GM13976 (cell line): Measurements from ENCODE around the gene IQCK.

Experiments
- DNase-seq: peaks from one replicate; pipeline ENCODE4 v3.0.0; 2012; ENCODE audit warnings: low spot score
- CTCF ChIP-seq: IDR thresholded peaks from 2 replicates; pipeline ENCODE4 v1.5.1; 2012; ENCODE audit warnings: borderline replicate concordance, mild to moderate bottlenecking; ENCODE audit not compliant: insufficient read depth; ENCODE audit errors: extremely low read depth, missing control alignments, control extremely low read depth
- in situ Hi-C: fragments of 300-500 bp; cut with MboI; formaldehyde crosslinking; loops from one replicate; pipeline ENCODE4 v1.12.0; 2022; ENCODE audit warnings: low sequenced_read_pairs, mixed read lengths, inconsistent platforms; ENCODE audit not compliant: unreplicated experiment

Gene IQCK

GRCh38 chr16:19681637-19682036, 36.4 kb upstream of the IQCK start:
- TF ChIP-seq CTCF, result no peak
- in situ Hi-C loops, result no loop called here
- no peak for DNase-seq

DNA sequence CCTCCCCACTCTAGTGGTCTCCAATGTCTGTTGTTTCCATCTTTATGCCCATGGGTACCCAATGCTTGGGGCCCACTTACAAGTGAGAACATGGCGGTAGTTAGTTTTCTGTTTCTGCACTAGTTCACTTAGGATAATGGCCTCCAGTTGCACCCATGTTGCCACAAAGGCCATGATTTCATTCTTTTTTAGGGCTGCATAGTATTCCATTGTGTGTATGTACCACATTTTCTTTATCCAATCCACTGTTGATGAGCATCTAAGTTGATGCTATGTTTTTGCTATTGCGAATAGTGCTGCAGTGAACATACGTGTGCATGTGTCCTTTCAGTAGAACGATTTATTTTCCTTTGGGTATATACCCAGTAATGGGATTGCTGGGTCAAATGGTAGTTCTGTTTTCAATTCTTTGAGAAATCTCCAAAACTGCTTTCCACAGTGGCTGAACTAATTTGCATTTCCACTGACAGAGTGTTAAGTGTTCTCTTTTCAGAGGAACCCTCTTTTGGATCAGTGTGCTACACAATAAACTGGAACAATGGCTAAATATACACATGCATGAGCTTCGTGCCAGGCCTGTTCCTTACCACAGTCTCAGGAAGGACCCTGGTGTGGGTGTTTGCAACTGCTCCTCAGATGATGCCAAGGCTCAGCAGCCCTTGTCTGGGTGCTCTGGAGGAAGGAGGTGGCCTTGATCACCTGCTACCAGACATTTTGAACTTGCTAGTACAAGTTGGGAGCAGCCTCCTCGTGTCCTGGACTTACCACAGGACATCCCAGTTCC, 34.4 kb upstream of the IQCK start:
- no peak for DNase-seq
- TF ChIP-seq CTCF, result no peak
- in situ Hi-C loops, result no loop called here

GRCh38 chr16:19685176-19685575, 32.9 kb upstream of the IQCK start:
- in situ Hi-C loops, result no loop called here
- no peak for TF ChIP-seq CTCF
- DNase-seq, result no peak

GRCh38 chr16:19687279-19687678, 30.8 kb upstream of the IQCK start:
- in situ Hi-C loops, result no loop called here
- no peak for TF ChIP-seq CTCF
- no peak for DNase-seq

- DNase-seq, result no peak
- no peak for TF ChIP-seq CTCF
- in situ Hi-C loops, result no loop called here
Observed at GRCh38 chr16:19688396-19689024, 29.6 kb upstream of the IQCK start.

GRCh38 chr16:19689342-19689741, 28.7 kb upstream of the IQCK start:
- in situ Hi-C loops, result no loop called here

More at GRCh38 chr16:19689342-19689741, 28.7 kb upstream of the IQCK start:
- no peak for DNase-seq
- TF ChIP-seq CTCF, result no peak
